Peyer's patch (tissue), 4 donors: ENCODE results near the gene MICAL3. TPM values are rescaled to one million over a fixed set of nuclear protein-coding genes. Genes with fewer than 3 reads are reported as not detected.

Experiments used
- DNase-seq, 3 donors: peaks; one replicate each; pipeline ENCODE4 v3.0.0-alpha.2; 2017 to 2019
- H3K27ac ChIP-seq, 4 donors: fragments of 200-600 bp; sonication (generic); one replicate each; pipeline ENCODE4 v1.5.1; 2016 to 2019
- H3K27me3 ChIP-seq, 2 donors: fragments of 200-600 bp; sonication (generic); one replicate each; pipeline ENCODE4 v1.5.1; 2019
- H3K36me3 ChIP-seq, 3 donors: fragments of 200-600 bp; sonication (generic); one replicate each; pipeline ENCODE4 v1.5.1; 2016 to 2019
- H3K4me1 ChIP-seq, 4 donors: fragments of 200-600 bp; sonication (generic); one replicate each; pipeline ENCODE4 v1.5.1; 2016 to 2019
- H3K4me3 ChIP-seq, 4 donors: fragments of 200-600 bp; sonication (generic); 1 replicate in 3 of 4; 2 replicates in 1 of 4; pipeline ENCODE4 v1.5.1; 2016 to 2019; ENCODE audit warnings: mild to moderate bottlenecking in 1 of 4
- H3K9me3 ChIP-seq, 4 donors: fragments of 200-600 bp; sonication (generic); one replicate each; pipeline ENCODE4 v1.5.1; 2016 to 2019; ENCODE audit warnings: mild to moderate bottlenecking in 1 of 4
- CTCF ChIP-seq, 6 experiments: fragments of 450-650 bp in 4 of 6; fragments of 200-600 bp in 2 of 6; sonication (generic) in 1 of 6; IDR thresholded peaks; one replicate each; pipeline ENCODE4 v1.5.1; 2017 to 2019; ENCODE audit warnings: antibody characterized with exemption in 6 of 6, mild to moderate bottlenecking in 3 of 6, moderate library complexity in 1 of 6
- POLR2A ChIP-seq, 2 donors: fragments of 450-650 bp; IDR thresholded peaks; one replicate each; pipeline ENCODE4 v1.5.1; 2017; ENCODE audit warnings: antibody characterized with exemption in 2 of 2, mild to moderate bottlenecking in 2 of 2, moderate library complexity in 2 of 2
- total RNA-seq, 4 donors: library from RNA; depleted of rRNA; stranded (reverse); fragments of >200 nt; gene quantifications; one replicate each; pipeline ENCODE4 v1.1.0, GENCODE V29; 2016

Gene MICAL3
- total RNA-seq, 4 donors from 2014 or later, result 68.5 to 99.1 (median 88.7) TPM

DNA sequence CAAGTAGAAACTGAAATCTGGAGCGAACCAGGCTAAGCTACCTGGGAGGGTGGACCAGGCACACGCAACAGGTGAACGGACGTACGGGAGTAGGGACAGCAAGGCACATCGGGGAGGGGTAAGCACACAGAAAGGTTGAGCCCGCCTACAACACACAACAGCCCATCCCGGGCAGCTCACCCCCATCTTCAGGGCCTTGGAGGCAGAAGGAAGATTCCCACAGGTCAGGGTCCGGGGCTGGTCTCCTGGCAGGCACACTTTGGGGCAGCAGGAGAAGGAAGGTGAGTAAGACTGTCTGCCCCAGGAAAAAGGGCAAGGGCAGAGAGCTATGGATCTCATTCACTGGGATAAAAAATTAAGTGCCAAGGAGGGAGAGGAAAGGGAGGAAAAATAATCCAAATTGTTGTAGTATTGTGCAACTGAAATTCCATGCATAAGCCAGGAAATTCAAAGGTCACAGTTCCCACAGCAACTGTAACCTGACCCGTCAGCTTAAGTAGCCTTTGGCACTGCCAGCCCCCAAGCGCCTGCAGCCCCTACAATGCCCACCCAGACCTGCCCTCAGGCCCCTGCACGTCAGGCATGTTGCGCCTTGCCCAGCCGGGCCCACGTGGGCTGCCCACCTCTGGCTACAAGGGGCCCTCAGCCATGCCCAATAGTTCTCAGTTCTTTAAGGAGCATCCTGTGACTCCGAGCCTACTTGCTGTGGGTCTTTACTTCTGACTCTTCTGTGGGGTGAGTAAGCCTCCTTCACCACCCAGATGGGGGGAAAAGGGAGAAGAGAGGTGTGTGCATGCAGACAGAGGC, 51.8 kb downstream of the MICAL3 start:
- H3K4me1 ChIP-seq, result peaks cover 4 to 9% (median 5%) of the 10 kb centered on the region in 4 donors
- no peaks in the 10 kb centered on the region for H3K27me3 ChIP-seq
- no peak overlapping the region for H3K4me3 ChIP-seq
- peak overlapping the region in 2 of 4 donors; percentile 35 to 41 for H3K27ac ChIP-seq
- TF ChIP-seq CTCF (IDR thresholded peaks at IDR 0.05) (no peak), POLR2A (IDR thresholded peaks at IDR 0.05) (no peak)
- no peak for DNase-seq
- H3K36me3 ChIP-seq, result peaks cover 0 to 3% (median 0%) of the 10 kb centered on the region in 3 donors
- H3K9me3 ChIP-seq, result no peaks in the 10 kb centered on the region

GRCh38 chr22:17971711-17972110, 52.6 kb downstream of the MICAL3 start:
- Histone ChIP-seq H3K4me1 (peaks cover 4 to 9% (median 5%) of the 10 kb centered on the region in 4 donors), H3K9me3 (no peaks in the 10 kb centered on the region), H3K4me3 (no peak overlapping the region), H3K27ac (no peak overlapping the region), H3K27me3 (no peaks in the 10 kb centered on the region), H3K36me3 (peaks cover 0 to 3% (median 0%) of the 10 kb centered on the region in 3 donors)
- DNase-seq, result no peak
- no peak for TF ChIP-seq POLR2A (IDR thresholded peaks at IDR 0.05)
- TF ChIP-seq CTCF (IDR thresholded peaks at IDR 0.05), result no peak

DNA sequence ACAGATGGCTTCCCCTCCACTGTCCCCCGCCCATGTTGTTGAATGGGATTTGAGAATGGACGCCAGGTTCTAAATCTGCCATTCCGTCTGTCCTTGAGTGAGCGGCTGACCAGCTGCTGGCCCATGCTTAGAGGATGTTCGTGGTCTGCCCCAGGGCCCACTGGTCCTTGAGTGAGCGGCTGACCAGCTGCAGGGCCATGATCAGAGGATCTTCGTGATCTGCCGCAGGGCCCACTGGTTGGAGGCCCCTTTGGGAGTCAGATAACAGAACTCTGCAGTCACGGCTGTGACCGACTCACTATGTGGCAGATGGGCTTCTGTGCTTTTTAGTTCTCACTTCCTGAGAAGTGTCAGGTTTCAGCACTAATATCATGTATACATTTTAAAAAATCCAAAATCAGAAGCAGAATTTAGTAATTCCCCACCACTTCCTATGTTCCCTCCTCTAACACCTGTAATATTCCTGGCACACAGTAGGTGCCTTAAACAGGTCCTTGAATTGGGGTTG, 54.1 kb downstream of the MICAL3 start:
- Histone ChIP-seq H3K27me3 (no peaks in the 10 kb centered on the region), H3K4me1 (peaks cover 4 to 9% (median 5%) of the 10 kb centered on the region in 4 donors), H3K4me3 (no peak overlapping the region), H3K9me3 (no peaks in the 10 kb centered on the region), H3K36me3 (peaks cover 0 to 3% (median 0%) of the 10 kb centered on the region in 3 donors), H3K27ac (no peak overlapping the region)
- DNase-seq, result no peak
- TF ChIP-seq POLR2A (IDR thresholded peaks at IDR 0.05), result no peak
- no peak for TF ChIP-seq CTCF (IDR thresholded peaks at IDR 0.05)

GRCh38 chr22:17969701-17970113, 54.7 kb downstream of the MICAL3 start:
- Histone ChIP-seq H3K36me3 (peaks cover 0 to 3% (median 0%) of the 10 kb centered on the region in 3 donors), H3K9me3 (no peaks in the 10 kb centered on the region), H3K27ac (no peak overlapping the region), H3K4me1 (peaks cover under 1 to 9% (median 5%) of the 10 kb centered on the region in 4 donors), H3K4me3 (no peak overlapping the region), H3K27me3 (no peaks in the 10 kb centered on the region)
- no peak for DNase-seq
- no peak for TF ChIP-seq CTCF (IDR thresholded peaks at IDR 0.05)
- no peak for TF ChIP-seq POLR2A (IDR thresholded peaks at IDR 0.05)

GRCh38 chr22:17968126-17968525, 56.2 kb downstream of the MICAL3 start:
- H3K36me3 ChIP-seq, result no peaks in the 10 kb centered on the region
- no peak overlapping the region for H3K4me3 ChIP-seq
- no peaks in the 10 kb centered on the region for H3K27me3 ChIP-seq
- TF ChIP-seq CTCF (IDR thresholded peaks at IDR 0.05) (no peak), POLR2A (IDR thresholded peaks at IDR 0.05) (no peak)
- H3K4me1 ChIP-seq, result peaks cover 0 to 9% (median 5%) of the 10 kb centered on the region in 4 donors
- DNase-seq, result no peak
- no peaks in the 10 kb centered on the region for H3K9me3 ChIP-seq
- H3K27ac ChIP-seq, result no peak overlapping the region
